SK-N-SH treated with all-trans-retinoic acid at 6 μM for 48 hours (cell line): ENCODE data around the gene DHX9.

Experiments used
- ATAC-seq: fragments of 200-7000 bp; cut with Tn5 transposase; 3 replicates; pipeline ENCODE4 v1.9.1; 2020; ENCODE audit warnings: mild to moderate bottlenecking, moderate library complexity
- ARNTL ChIP-seq: fragments of 450-650 bp; formaldehyde crosslinking; IDR thresholded peaks from 2 replicates; pipeline ENCODE4 v1.5.0; 2020; ENCODE audit warnings: low read depth, mild to moderate bottlenecking, moderate library complexity, borderline replicate concordance
- BACH2 ChIP-seq: fragments of 250-450 bp; sonication (Bioruptor Pico); IDR thresholded peaks from 2 replicates; pipeline ENCODE4 v1.9.0; 2021; ENCODE audit warnings: mild to moderate bottlenecking, borderline replicate concordance
- CREB5 ChIP-seq: fragments of 250-450 bp; sonication (Bioruptor Pico); IDR thresholded peaks from 2 replicates; pipeline ENCODE4 v1.5.1; 2020; ENCODE audit warnings: low read depth, mild to moderate bottlenecking, moderate library complexity
- CSDC2 ChIP-seq: fragments of 250-450 bp; sonication (Bioruptor Pico); IDR thresholded peaks from 2 replicates; pipeline ENCODE4 v1.5.0; 2020; ENCODE audit warnings: mild to moderate bottlenecking, moderate library complexity
- CSRNP3 ChIP-seq: fragments of 250-450 bp; sonication (Bioruptor Pico); IDR thresholded peaks from 2 replicates; pipeline ENCODE4 v1.5.1; 2021; ENCODE audit warnings: mild to moderate bottlenecking, moderate library complexity
- ESRRG ChIP-seq: fragments of 250-450 bp; sonication (Bioruptor Pico); IDR thresholded peaks from 2 replicates; pipeline ENCODE4 v1.6.1; 2021; ENCODE audit warnings: mild to moderate bottlenecking
- GLIS3 ChIP-seq: fragments of 250-450 bp; sonication (Bioruptor Pico); IDR thresholded peaks from 2 replicates; pipeline ENCODE4 v1.5.0; 2020; ENCODE audit warnings: mild to moderate bottlenecking, moderate library complexity
- ISL1 ChIP-seq: fragments of 250-450 bp; sonication (Bioruptor Pico); IDR thresholded peaks from 2 replicates; pipeline ENCODE4 v2.1.2; 2022; ENCODE audit warnings: mild to moderate bottlenecking, moderate library complexity
- OSR1 ChIP-seq: fragments of 250-450 bp; sonication (Bioruptor Pico); IDR thresholded peaks from 2 replicates; pipeline ENCODE4 v1.8.0; 2022; ENCODE audit warnings: moderate library complexity, mild to moderate bottlenecking, inconsistent platforms
- PATZ1 ChIP-seq: fragments of 250-450 bp; sonication (Bioruptor Pico); IDR thresholded peaks from 2 replicates; pipeline ENCODE4 v1.8.0; 2020; ENCODE audit warnings: mild to moderate bottlenecking, moderate library complexity, borderline replicate concordance
- POU6F1 ChIP-seq: fragments of 250-450 bp; sonication (Bioruptor Pico); IDR thresholded peaks from 2 replicates; pipeline ENCODE4 v1.8.0; 2021; ENCODE audit warnings: low read depth, mild to moderate bottlenecking, moderate library complexity, borderline replicate concordance
- PPARA ChIP-seq: fragments of 250-450 bp; sonication (Bioruptor Pico); IDR thresholded peaks from 2 replicates; pipeline ENCODE4 v1.5.0; 2020; ENCODE audit warnings: mild to moderate bottlenecking, borderline replicate concordance
- RARB ChIP-seq: fragments of 250-450 bp; sonication (Bioruptor Pico); IDR thresholded peaks from 2 replicates; pipeline ENCODE4 v1.8.0; 2021; ENCODE audit warnings: mild to moderate bottlenecking, moderate library complexity
- SNAI2 ChIP-seq: fragments of 250-450 bp; sonication (Bioruptor Pico); IDR thresholded peaks from 2 replicates; pipeline ENCODE4 v1.5.0; 2020; ENCODE audit warnings: mild to moderate bottlenecking, moderate library complexity
- TCF4 ChIP-seq: fragments of 250-450 bp; sonication (Bioruptor Pico); IDR thresholded peaks from 2 replicates; pipeline ENCODE4 v1.8.0; 2021; ENCODE audit warnings: mild to moderate bottlenecking, moderate library complexity, borderline replicate concordance
- TOX ChIP-seq: fragments of 250-450 bp; sonication (Bioruptor Pico); IDR thresholded peaks from 2 replicates; pipeline ENCODE4 v1.8.0; 2021; ENCODE audit warnings: mild to moderate bottlenecking, moderate library complexity, borderline replicate concordance
- ZFP3 ChIP-seq: fragments of 250-450 bp; sonication (Bioruptor Pico); IDR thresholded peaks from 2 replicates; pipeline ENCODE4 v1.5.0; 2020; ENCODE audit warnings: mild to moderate bottlenecking, moderate library complexity
- ZFP30 ChIP-seq: fragments of 450-650 bp; formaldehyde crosslinking; IDR thresholded peaks from 2 replicates; pipeline ENCODE4 v1.5.0; 2022; ENCODE audit warnings: mild to moderate bottlenecking, moderate library complexity
- ZNF565 ChIP-seq: fragments of 450-650 bp; formaldehyde crosslinking; conservative IDR thresholded peaks from 2 replicates; pipeline ENCODE4 v1.5.0; 2020; ENCODE audit warnings: low read depth, mild to moderate bottlenecking, moderate library complexity
- ZNF70 ChIP-seq: fragments of 450-650 bp; formaldehyde crosslinking; IDR thresholded peaks from 2 replicates; pipeline ENCODE4 v1.5.0; 2020; ENCODE audit warnings: mild to moderate bottlenecking, moderate library complexity
- ZNF8 ChIP-seq: fragments of 450-650 bp; formaldehyde crosslinking; IDR thresholded peaks from 2 replicates; pipeline ENCODE4 v1.5.0; 2020; ENCODE audit warnings: mild to moderate bottlenecking, moderate library complexity
- TF ChIP-seq, protein P1 (sequence below): fragments of 250-450 bp; sonication (Bioruptor Pico); IDR thresholded peaks from 2 replicates; pipeline ENCODE4 v1.5.0; 2020; ENCODE audit warnings: mild to moderate bottlenecking, moderate library complexity

The DHX9 gene

DNA sequence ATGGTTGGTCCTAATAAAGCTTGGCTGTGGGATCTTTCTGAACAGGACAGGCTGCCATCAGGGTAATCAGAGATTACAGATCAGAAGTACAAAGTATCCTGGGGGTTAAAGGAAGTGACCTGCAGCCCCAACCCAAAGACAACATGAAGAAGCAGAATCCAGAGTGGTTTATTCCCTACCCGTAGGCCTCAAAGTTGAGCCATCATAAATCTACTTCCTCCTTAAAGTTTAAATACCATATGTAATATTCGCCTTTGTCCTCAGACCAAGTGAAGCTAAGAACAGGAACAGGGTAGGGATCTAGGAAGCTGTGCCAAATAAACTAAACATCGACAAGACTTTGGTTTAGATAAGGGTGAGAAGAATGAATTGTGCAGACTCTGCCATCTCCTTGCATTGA is 15.9 kb upstream of the DHX9 start (continued):
- no peak for TF ChIP-seq PATZ1
- no peak for TF ChIP-seq OSR1
- no peak for TF ChIP-seq CSDC2
- no peak for TF ChIP-seq SNAI2 (CRISPR knock-in tag)

GRCh38 chr1:182826892-182827291 is 12.3 kb upstream of the DHX9 start:
- no peak for ATAC-seq

DNA sequence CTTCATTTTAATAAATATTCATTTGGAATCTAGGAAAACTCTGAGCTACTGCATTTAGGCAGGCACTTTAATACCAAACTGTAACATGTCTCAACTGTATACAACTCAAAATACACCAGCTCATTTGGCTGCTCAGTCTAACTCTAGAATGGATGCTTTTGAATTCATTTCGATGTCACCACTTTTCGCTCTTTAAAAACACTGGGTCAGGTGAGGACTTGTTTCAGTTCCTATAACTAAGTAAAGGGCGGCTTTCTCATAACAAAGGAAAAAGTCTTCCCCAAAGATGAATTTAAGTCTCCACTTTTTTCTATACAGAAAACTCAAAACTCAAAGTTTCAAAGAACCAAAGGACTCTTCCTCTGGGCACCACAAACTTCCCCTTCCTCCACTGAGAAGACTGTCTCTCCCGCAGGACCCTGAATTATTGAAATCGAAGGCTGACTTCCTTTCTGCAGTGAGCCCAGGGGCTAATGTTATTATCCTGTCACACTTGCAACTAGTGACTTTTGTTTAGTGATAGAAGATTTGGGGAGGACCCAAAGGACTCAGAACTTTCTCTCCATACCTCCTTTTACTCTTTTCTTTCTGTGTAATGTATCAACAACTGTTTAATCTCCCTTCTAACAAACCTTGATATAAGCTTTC is 9.7 kb upstream of the DHX9 start:
- ATAC-seq, result no peak
- TF ChIP-seq ZNF565 (CRISPR knock-in tag) (no peak), SNAI2 (CRISPR knock-in tag) (no peak), TCF4 (CRISPR knock-in tag) (no peak), PATZ1 (no peak), CSDC2 (no peak), CREB5 (CRISPR knock-in tag) (no peak), GLIS3 (no peak), TOX (CRISPR knock-in tag) (no peak)

More at GRCh38 chr1:182826892-182827291, 12.3 kb upstream of the DHX9 start:
- no peak for TF ChIP-seq BACH2
- TF ChIP-seq RARB (CRISPR knock-in tag), result no peak
- TF ChIP-seq ZFP3, result no peak
- TF ChIP-seq ZFP30, result no peak
- no peak for TF ChIP-seq CREB5 (CRISPR knock-in tag)
- TF ChIP-seq ISL1 (CRISPR knock-in tag), result no peak
- no peak for TF ChIP-seq TOX (CRISPR knock-in tag)
- no peak for TF ChIP-seq PPARA (CRISPR knock-in tag)
- no peak for TF ChIP-seq POU6F1 (CRISPR knock-in tag)
- no peak for TF ChIP-seq CSDC2
- no peak for TF ChIP-seq TCF4 (CRISPR knock-in tag)
- TF ChIP-seq ZNF8 (CRISPR knock-in tag), result no peak
- TF ChIP-seq GLIS3, result no peak
- TF ChIP-seq ZNF70 (CRISPR knock-in tag), result no peak
- no peak for TF ChIP-seq OSR1
- TF ChIP-seq CSRNP3 (CRISPR knock-in tag), result no peak
- TF ChIP-seq ESRRG, result no peak
- TF ChIP-seq ZNF565 (CRISPR knock-in tag), result no peak
- no peak for TF ChIP-seq ARNTL (CRISPR knock-in tag)
- TF ChIP-seq, protein P1, sequence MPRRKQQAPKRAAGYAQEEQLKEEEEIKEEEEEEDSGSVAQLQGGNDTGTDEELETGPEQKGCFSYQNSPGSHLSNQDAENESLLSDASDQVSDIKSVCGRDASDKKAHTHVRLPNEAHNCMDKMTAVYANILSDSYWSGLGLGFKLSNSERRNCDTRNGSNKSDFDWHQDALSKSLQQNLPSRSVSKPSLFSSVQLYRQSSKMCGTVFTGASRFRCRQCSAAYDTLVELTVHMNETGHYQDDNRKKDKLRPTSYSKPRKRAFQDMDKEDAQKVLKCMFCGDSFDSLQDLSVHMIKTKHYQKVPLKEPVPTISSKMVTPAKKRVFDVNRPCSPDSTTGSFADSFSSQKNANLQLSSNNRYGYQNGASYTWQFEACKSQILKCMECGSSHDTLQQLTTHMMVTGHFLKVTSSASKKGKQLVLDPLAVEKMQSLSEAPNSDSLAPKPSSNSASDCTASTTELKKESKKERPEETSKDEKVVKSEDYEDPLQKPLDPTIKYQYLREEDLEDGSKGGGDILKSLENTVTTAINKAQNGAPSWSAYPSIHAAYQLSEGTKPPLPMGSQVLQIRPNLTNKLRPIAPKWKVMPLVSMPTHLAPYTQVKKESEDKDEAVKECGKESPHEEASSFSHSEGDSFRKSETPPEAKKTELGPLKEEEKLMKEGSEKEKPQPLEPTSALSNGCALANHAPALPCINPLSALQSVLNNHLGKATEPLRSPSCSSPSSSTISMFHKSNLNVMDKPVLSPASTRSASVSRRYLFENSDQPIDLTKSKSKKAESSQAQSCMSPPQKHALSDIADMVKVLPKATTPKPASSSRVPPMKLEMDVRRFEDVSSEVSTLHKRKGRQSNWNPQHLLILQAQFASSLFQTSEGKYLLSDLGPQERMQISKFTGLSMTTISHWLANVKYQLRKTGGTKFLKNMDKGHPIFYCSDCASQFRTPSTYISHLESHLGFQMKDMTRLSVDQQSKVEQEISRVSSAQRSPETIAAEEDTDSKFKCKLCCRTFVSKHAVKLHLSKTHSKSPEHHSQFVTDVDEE (CRISPR knock-in tag), result no peak
